Osteocyte (in vitro differentiated cells): ENCODE results near the gene RAD23B. TPM values are rescaled to one million over a fixed set of nuclear protein-coding genes. Genes with fewer than 3 reads are reported as not detected.
"Not testable (repeated sequence)": the region's sequence is repeated elsewhere in the genome, so short reads cannot be mapped to it uniquely, and the experiment has no call there.

Experiments
- DNase-seq: peaks from one replicate; pipeline ENCODE4 v3.0.0; 2021; ENCODE audit warnings: mixed read lengths; ENCODE audit not compliant: unreplicated experiment; ENCODE audit errors: extremely low spot score
- H3K27ac Mint-ChIP-seq: one replicate; pipeline ENCODE4 v1.8.0; 2021; ENCODE audit warnings: mild to moderate bottlenecking, mixed read lengths; ENCODE audit not compliant: unreplicated experiment
- H3K27me3 Mint-ChIP-seq: one replicate; pipeline ENCODE4 v1.8.0; 2021; ENCODE audit warnings: mixed read lengths; ENCODE audit not compliant: unreplicated experiment
- H3K36me3 Mint-ChIP-seq: one replicate; pipeline ENCODE4 v1.8.0; 2021; ENCODE audit warnings: mixed read lengths; ENCODE audit not compliant: unreplicated experiment
- H3K4me1 Mint-ChIP-seq: one replicate; pipeline ENCODE4 v1.8.0; 2021; ENCODE audit warnings: mixed read lengths; ENCODE audit not compliant: unreplicated experiment
- H3K4me3 Mint-ChIP-seq: one replicate; pipeline ENCODE4 v1.8.0; 2021; ENCODE audit warnings: mild to moderate bottlenecking, moderate library complexity, mixed read lengths; ENCODE audit not compliant: unreplicated experiment
- H3K9me3 Mint-ChIP-seq: one replicate; pipeline ENCODE4 v1.8.0; 2021; ENCODE audit warnings: mixed read lengths; ENCODE audit not compliant: unreplicated experiment
- total RNA-seq: library from RNA; stranded (reverse); gene quantifications from 2 replicates; pipeline ENCODE4 v1.2.1, GENCODE V29; 2021
- TF ChIP-seq, protein P1 (sequence below): fragments of 200-600 bp; sonication (generic); IDR thresholded peaks from 2 replicates; pipeline ENCODE4 v1.5.0; 2021; ENCODE audit warnings: antibody characterized with exemption, mild to moderate bottlenecking, moderate library complexity

The RAD23B gene
- total RNA-seq, 1 donor from 2014 or later: 125 TPM

DNA sequence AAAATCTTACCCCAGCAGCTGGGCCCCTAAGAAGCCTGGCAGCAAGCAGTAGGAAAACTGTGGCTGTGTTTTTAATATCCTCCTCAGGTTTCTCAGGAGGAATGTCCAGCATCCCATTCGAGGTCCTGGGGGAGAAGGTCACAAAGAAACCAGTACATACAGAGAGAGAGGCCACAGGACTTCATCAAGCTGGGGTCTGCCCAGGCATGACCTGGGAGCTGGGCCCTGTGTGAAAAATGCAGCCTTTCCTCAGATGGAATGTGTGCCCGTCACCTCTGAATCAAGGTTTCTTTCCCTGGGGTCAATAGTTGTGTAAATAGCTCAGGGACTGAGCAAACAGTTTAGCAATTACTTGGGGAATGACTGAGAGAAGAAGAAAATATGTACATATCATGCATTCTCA is 33.9 kb upstream of the RAD23B start:
- Mint-ChIP-seq H3K4me1 (peaks cover 61% of the 10 kb centered on the region), H3K27ac (peak overlapping the region; percentile 95), H3K4me3 (peak overlapping the region; percentile 27), H3K27me3 (no peaks in the 10 kb centered on the region), H3K36me3 (no peaks in the 10 kb centered on the region), H3K9me3 (peaks cover 4% of the 10 kb centered on the region)
- TF ChIP-seq, protein P1, sequence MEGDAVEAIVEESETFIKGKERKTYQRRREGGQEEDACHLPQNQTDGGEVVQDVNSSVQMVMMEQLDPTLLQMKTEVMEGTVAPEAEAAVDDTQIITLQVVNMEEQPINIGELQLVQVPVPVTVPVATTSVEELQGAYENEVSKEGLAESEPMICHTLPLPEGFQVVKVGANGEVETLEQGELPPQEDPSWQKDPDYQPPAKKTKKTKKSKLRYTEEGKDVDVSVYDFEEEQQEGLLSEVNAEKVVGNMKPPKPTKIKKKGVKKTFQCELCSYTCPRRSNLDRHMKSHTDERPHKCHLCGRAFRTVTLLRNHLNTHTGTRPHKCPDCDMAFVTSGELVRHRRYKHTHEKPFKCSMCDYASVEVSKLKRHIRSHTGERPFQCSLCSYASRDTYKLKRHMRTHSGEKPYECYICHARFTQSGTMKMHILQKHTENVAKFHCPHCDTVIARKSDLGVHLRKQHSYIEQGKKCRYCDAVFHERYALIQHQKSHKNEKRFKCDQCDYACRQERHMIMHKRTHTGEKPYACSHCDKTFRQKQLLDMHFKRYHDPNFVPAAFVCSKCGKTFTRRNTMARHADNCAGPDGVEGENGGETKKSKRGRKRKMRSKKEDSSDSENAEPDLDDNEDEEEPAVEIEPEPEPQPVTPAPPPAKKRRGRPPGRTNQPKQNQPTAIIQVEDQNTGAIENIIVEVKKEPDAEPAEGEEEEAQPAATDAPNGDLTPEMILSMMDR: no peak
- no peak for DNase-seq

- no peak for DNase-seq
- no peak overlapping the region for H3K4me3 Mint-ChIP-seq
- peaks cover 61% of the 10 kb centered on the region for H3K4me1 Mint-ChIP-seq
- peak overlapping the region; percentile 95 for H3K27ac Mint-ChIP-seq
- TF ChIP-seq, protein P1: no peak
- no peaks in the 10 kb centered on the region for H3K36me3 Mint-ChIP-seq
- H3K27me3 Mint-ChIP-seq: no peaks in the 10 kb centered on the region
- peaks cover 4% of the 10 kb centered on the region for H3K9me3 Mint-ChIP-seq
These were observed 33.3 kb upstream of the RAD23B start for GRCh38 chr9:107249665-107250285.

GRCh38 chr9:107251756-107252322 is 31.2 kb upstream of the RAD23B start:
- Mint-ChIP-seq H3K4me3 (peak overlapping the region; percentile 6), H3K9me3 (peaks cover 4% of the 10 kb centered on the region), H3K27me3 (no peaks in the 10 kb centered on the region), H3K4me1 (peaks cover 59% of the 10 kb centered on the region), H3K27ac (peak overlapping the region; percentile 93), H3K36me3 (no peaks in the 10 kb centered on the region)
- DNase-seq: no peak
- TF ChIP-seq, protein P1: no peak

DNA sequence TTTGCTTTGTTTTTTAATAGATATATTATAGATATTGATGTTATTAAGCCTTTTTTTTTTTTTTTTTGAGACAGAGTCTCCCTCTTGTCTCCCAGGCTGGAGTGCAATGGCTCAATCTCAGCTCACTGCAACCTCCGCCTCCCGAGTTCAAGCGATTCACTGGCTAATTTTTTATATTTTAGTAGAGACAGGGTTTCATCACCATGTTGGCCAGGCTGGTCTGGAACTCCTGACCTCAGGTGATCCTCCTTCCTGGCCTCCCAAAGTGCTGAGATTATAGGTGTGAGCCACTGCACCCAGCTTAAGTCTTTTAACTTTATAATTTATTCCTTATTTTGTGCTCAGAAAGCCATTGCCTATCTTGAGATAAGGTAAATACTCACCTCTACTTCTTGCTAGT is 24.2 kb upstream of the RAD23B start:
- H3K27me3 Mint-ChIP-seq: no peaks in the 10 kb centered on the region
- no peak overlapping the region for H3K4me3 Mint-ChIP-seq
- peaks cover 19% of the 10 kb centered on the region for H3K4me1 Mint-ChIP-seq
- H3K27ac Mint-ChIP-seq: no peak overlapping the region
- H3K9me3 Mint-ChIP-seq: no peaks in the 10 kb centered on the region
- H3K36me3 Mint-ChIP-seq: no peaks in the 10 kb centered on the region
- no peak for DNase-seq
- TF ChIP-seq, protein P1: no peak

DNA sequence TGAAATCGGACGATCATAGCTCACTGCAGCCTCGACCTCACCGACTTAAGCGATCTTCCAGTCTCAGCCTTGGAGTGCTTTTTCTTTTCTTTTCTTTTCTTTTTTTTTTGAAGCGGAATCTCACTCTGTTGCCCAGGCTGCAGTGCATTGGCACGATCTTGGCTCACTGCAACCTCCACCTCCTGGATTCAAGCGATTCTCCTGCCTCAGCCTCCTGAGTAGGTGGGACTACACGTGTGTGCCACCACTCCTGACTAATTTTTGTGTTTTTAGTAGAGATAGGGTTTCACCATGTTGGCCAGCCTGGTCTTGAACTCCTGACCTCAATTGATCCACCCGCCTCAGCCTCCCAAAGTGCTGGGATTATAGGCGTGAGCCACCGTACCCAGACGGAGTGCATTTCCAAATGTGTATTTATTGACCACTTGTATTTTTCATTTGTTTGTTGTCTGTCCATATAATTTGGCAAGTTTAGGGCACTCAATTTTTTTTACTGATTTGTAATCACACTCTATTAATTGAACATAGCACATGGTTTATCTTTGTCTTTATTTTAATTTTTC is 23.2 kb upstream of the RAD23B start:
- not testable (repeated sequence) for H3K27me3 Mint-ChIP-seq, H3K9me3 Mint-ChIP-seq, DNase-seq, H3K36me3 Mint-ChIP-seq, H3K4me3 Mint-ChIP-seq, H3K27ac Mint-ChIP-seq
- peaks cover 18% of the 10 kb centered on the region for H3K4me1 Mint-ChIP-seq
